Loucy (cell line): ENCODE data around the gene IPO4.
"Not testable (repeated sequence)": the region's sequence is repeated elsewhere in the genome, so short reads cannot be mapped to it uniquely, and the experiment has no call there.

Experiments
- H2AFZ ChIP-seq: fragments of 200-600 bp; sonication (generic); 2 replicates; pipeline ENCODE4 v1.6.0; 2016; ENCODE audit warnings: antibody characterized with exemption, mild to moderate bottlenecking, low read length, moderate library complexity
- H3F3A ChIP-seq: fragments of 200-600 bp; 2 replicates; pipeline ENCODE4 v1.6.0; 2016; ENCODE audit warnings: antibody characterized with exemption, low read depth, mild to moderate bottlenecking
- H3K27me3 ChIP-seq: fragments of 200-600 bp; sonication (generic); 2 replicates; pipeline ENCODE4 v1.6.1; 2014; ENCODE audit warnings: low read length, mild to moderate bottlenecking; ENCODE audit not compliant: insufficient read depth, poor library complexity, severe bottlenecking
- H3K36me3 ChIP-seq: fragments of 200-600 bp; sonication (generic); 2 replicates; pipeline ENCODE4 v1.6.1; 2016; ENCODE audit warnings: low read length; ENCODE audit not compliant: insufficient read depth
- H3K4me1 ChIP-seq: fragments of 200-600 bp; sonication (generic); 2 replicates; pipeline ENCODE4 v1.5.1; 2014; ENCODE audit warnings: low read length, mild to moderate bottlenecking; ENCODE audit not compliant: insufficient read depth, poor library complexity, severe bottlenecking
- H3K4me2 ChIP-seq: fragments of 200-600 bp; sonication (generic); 2 replicates; pipeline ENCODE4 v1.6.0; 2014; ENCODE audit warnings: antibody characterized with exemption, low read length, low read depth, mild to moderate bottlenecking; ENCODE audit not compliant: poor library complexity, severe bottlenecking
- H3K4me3 ChIP-seq: fragments of 200-600 bp; sonication (generic); 2 replicates; pipeline ENCODE4 v1.5.1; 2014; ENCODE audit warnings: low read length, mild to moderate bottlenecking, mixed read lengths; ENCODE audit not compliant: poor library complexity, severe bottlenecking
- H3K79me2 ChIP-seq: fragments of 200-600 bp; sonication (generic); 2 replicates; pipeline ENCODE4 v1.6.1; 2014; ENCODE audit warnings: low read length; ENCODE audit not compliant: insufficient read depth
- H3K9ac ChIP-seq: fragments of 200-600 bp; sonication (generic); 2 replicates; pipeline ENCODE4 v1.6.0; 2014; ENCODE audit warnings: mild to moderate bottlenecking, low read depth, low read length, moderate library complexity; ENCODE audit not compliant: poor library complexity, severe bottlenecking
- H3K9me2 ChIP-seq: fragments of 200-600 bp; sonication (generic); replicated peaks from 2 replicates; pipeline ENCODE4 v1.6.1; 2016; ENCODE audit warnings: low read depth, low read length, mixed read lengths
- H3K9me3 ChIP-seq: fragments of 200-600 bp; sonication (generic); 2 replicates; pipeline ENCODE4 v1.6.1; 2014; ENCODE audit warnings: mild to moderate bottlenecking, antibody characterized with exemption, low read length, low read depth; ENCODE audit not compliant: insufficient read depth
- H4K20me1 ChIP-seq: fragments of 200-600 bp; sonication (generic); 2 replicates; pipeline ENCODE4 v1.6.0; 2014; ENCODE audit warnings: antibody characterized with exemption, low read length, mild to moderate bottlenecking; ENCODE audit not compliant: insufficient read depth, poor library complexity, severe bottlenecking
- EZH2phosphoT487 ChIP-seq: fragments of 200-600 bp; IDR thresholded peaks from 2 replicates; pipeline ENCODE4 v1.6.1; 2018; ENCODE audit warnings: antibody characterized with exemption, mild to moderate bottlenecking, moderate library complexity, borderline replicate concordance
- TF ChIP-seq, protein P1 (sequence below): fragments of 200-600 bp; sonication (generic); conservative IDR thresholded peaks from 2 replicates; pipeline ENCODE4 v1.5.1; 2014; ENCODE audit warnings: mild to moderate bottlenecking, antibody characterized with exemption, low read length

The IPO4 gene

DNA sequence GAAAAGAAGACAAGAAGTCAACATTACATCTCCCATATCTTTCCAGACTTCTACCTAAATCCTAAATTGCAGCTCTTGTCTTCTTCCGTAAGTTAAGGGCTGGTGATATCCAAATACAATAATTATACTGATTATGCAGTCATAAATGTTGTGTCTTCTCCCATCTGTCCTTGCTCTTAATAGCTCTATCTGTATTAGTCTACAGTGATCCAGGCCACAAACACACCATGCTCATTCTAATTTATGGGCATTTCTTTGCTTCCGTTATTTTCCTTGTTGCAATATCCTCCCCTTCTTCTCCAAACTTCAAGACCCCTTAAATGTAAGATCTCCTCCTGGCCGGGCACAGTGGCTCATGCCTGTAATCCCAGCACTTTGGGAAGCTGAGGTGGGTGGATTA lies 30.9 kb upstream of the IPO4 start:
- Histone ChIP-seq H3K4me1 (peaks cover 6% of the 10 kb centered on the region), H3K36me3 (no peaks in the 10 kb centered on the region), H3K9ac (no peak overlapping the region), H3K27me3 (no peaks in the 10 kb centered on the region), H3F3A (no peaks in the 10 kb centered on the region), H3K4me3 (no peak overlapping the region), H3K9me3 (no peaks in the 10 kb centered on the region), H3K9me2 (no peaks in the 10 kb centered on the region), H4K20me1 (no peaks in the 10 kb centered on the region), H3K79me2 (peaks cover 16% of the 10 kb centered on the region), H3K4me2 (no peak overlapping the region), H2AFZ (no peak overlapping the region)
- TF ChIP-seq EZH2phosphoT487 = no peak
- TF ChIP-seq, protein P1, sequence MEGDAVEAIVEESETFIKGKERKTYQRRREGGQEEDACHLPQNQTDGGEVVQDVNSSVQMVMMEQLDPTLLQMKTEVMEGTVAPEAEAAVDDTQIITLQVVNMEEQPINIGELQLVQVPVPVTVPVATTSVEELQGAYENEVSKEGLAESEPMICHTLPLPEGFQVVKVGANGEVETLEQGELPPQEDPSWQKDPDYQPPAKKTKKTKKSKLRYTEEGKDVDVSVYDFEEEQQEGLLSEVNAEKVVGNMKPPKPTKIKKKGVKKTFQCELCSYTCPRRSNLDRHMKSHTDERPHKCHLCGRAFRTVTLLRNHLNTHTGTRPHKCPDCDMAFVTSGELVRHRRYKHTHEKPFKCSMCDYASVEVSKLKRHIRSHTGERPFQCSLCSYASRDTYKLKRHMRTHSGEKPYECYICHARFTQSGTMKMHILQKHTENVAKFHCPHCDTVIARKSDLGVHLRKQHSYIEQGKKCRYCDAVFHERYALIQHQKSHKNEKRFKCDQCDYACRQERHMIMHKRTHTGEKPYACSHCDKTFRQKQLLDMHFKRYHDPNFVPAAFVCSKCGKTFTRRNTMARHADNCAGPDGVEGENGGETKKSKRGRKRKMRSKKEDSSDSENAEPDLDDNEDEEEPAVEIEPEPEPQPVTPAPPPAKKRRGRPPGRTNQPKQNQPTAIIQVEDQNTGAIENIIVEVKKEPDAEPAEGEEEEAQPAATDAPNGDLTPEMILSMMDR = no peak

DNA sequence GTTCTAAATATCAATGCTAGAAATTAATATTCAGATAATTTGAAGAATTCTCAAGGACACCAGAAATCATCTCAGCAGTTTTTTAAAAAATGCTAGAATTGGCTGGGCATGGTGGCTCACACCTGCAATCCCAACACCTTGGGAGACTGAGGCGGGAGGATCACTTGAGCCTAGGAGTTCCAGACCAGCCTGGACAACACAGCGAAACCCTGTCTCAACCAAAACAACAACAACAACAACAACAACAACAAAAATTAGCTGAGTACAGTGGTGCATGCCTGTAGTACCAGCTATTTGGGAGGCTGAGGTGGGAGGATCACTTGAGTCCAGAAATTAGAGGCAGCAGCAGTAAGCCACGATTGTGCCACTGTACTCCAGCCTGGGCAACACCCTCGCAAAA lies 30.5 kb upstream of the IPO4 start:
- no peak overlapping the region for H3K4me3 ChIP-seq
- no peaks in the 10 kb centered on the region for H3K9me3 ChIP-seq
- H3K36me3 ChIP-seq = no peaks in the 10 kb centered on the region
- no peak overlapping the region for H3K4me2 ChIP-seq
- peaks cover 16% of the 10 kb centered on the region for H3K79me2 ChIP-seq
- H3F3A ChIP-seq = peaks cover 3% of the 10 kb centered on the region; the same call in 1 of the 2 replicates
- TF ChIP-seq, protein P1 = no peak
- TF ChIP-seq EZH2phosphoT487 = no peak
- H3K27me3 ChIP-seq = no peaks in the 10 kb centered on the region
- peaks cover 10% of the 10 kb centered on the region for H3K4me1 ChIP-seq
- no peaks in the 10 kb centered on the region for H3K9me2 ChIP-seq
- H2AFZ ChIP-seq = no peak overlapping the region
- H3K9ac ChIP-seq = no peak overlapping the region
- H4K20me1 ChIP-seq = no peaks in the 10 kb centered on the region

DNA sequence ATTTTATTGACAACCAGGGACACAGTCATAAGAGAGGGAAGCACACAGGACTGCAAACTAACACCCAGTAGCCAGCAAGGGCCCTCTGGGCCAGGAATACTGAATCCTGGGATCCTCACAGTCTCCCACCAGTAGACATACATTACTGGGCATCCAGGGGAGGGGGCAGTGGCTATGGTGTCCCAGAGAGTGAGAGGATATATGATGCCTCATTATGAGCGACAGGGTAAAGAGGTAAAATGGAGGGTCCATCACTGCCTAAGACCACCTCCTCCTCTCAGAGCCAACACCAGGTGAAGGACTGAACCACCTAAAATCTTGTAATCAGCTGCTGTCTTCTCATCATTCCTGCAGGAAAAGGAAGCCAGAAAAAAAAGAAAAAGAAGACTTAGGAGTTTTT lies 28.3 kb upstream of the IPO4 start:
- not testable (repeated sequence) for H3K27me3 ChIP-seq, H3K9ac ChIP-seq, H3K9me3 ChIP-seq, H3K36me3 ChIP-seq, H3F3A ChIP-seq, H3K4me2 ChIP-seq, H2AFZ ChIP-seq, H3K4me3 ChIP-seq, H3K9me2 ChIP-seq, H4K20me1 ChIP-seq
- H3K4me1 ChIP-seq = peaks cover 22% of the 10 kb centered on the region
- H3K79me2 ChIP-seq = peaks cover 23% of the 10 kb centered on the region

DNA sequence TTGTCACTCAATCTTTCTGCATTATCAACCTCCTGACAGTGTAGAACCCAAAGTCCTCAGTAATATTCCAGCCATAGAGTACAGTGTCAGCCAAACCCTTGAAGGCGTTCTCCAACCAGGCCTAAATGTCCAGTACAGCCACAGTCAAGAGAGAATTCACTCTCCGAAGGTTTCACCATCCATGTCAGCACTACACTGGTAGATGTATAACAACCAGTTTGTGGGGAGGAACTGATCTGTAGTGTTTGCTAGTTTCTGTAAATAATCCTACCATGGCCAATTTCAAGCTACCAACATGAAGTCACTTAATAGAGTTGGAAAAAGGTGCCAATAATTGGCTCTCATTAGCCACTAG lies 27.7 kb upstream of the IPO4 start:
- no peaks in the 10 kb centered on the region for H4K20me1 ChIP-seq
- no peaks in the 10 kb centered on the region for H3K36me3 ChIP-seq
- H3F3A ChIP-seq = peaks cover 9% of the 10 kb centered on the region; the same call in 1 of the 2 replicates
- peak overlapping the region; percentile 99 for H3K4me3 ChIP-seq
- no peaks in the 10 kb centered on the region for H3K9me3 ChIP-seq
- TF ChIP-seq, protein P1 = no peak
- TF ChIP-seq EZH2phosphoT487 = no peak
- peaks cover 28% of the 10 kb centered on the region for H3K79me2 ChIP-seq
- peaks cover 27% of the 10 kb centered on the region for H3K4me1 ChIP-seq
- no peak overlapping the region for H2AFZ ChIP-seq
- H3K27me3 ChIP-seq = no peaks in the 10 kb centered on the region
- H3K9me2 ChIP-seq = no peaks in the 10 kb centered on the region
- H3K9ac ChIP-seq = no peak overlapping the region
- H3K4me2 ChIP-seq = peak overlapping the region; percentile 78
